K562 (cell line): ENCODE results near the gene LUC7L3. TPM values are rescaled to one million over a fixed set of nuclear protein-coding genes. Genes with fewer than 3 reads are reported as not detected.

ENCODE experiments used
- ATAC-seq: fragments of 200-7000 bp; cut with Tn5 transposase; 3 replicates; pipeline ENCODE4 v1.9.1; 2020; ENCODE audit warnings: moderate library complexity
- BruUV-seq: library from RNA; stranded (reverse); fragments of 400-500 nt; replicated peaks from 2 replicates; lab custom pipeline; 2021; lab: Mats Ljungman, UMichigan
- CTCF ChIA-PET: fragments of 300-600 bp; formaldehyde crosslinking; extraction: SDS; loops from one replicate; lab custom pipeline; 2021; ENCODE audit warnings: low intra/inter-chr PET ratio; lab: Yijun Ruan, JAX
- POLR2A ChIA-PET: fragments of 300-600, 350-650 bp; sonication (Branson Sonifier 250); formaldehyde crosslinking; extraction: SDS; loops from one replicate; lab custom pipeline; 2021; ENCODE audit warnings: antibody characterized with exemption, inconsistent platforms; lab: Yijun Ruan, JAX
- DNase-seq, 4 experiments: peaks; one replicate each; pipeline versions ENCODE4 v3.0.0 to v3.0.0-alpha.2; 2011 to 2018; ENCODE audit warnings: low spot score in 3 of 4, mixed read lengths in 3 of 4; ENCODE audit errors: extremely low read depth in 1 of 4
- FAIRE-seq: peaks from 2 replicates; lab custom pipeline; 2011; peaks lifted over from hg19 to GRCh38; lab: Jason Lieb, UNC
- H2AFZ ChIP-seq: 2 replicates; pipeline ENCODE4 v1.6.0; 2011; ENCODE audit warnings: low read depth, low read length, control low read depth, inconsistent platforms
- H3K27ac ChIP-seq: fragments of 200-600 bp; 3 replicates; pipeline ENCODE4 v1.8.0; 2011; ENCODE audit warnings: low read depth, mild to moderate bottlenecking, control low read depth, inconsistent platforms, low read length, moderate library complexity, mixed read lengths; ENCODE audit errors: extremely low read depth
- H3K27me3 ChIP-seq, 2 experiments: fragments of 300-600 bp in 1 of 2; 2 replicates in 1 of 2; 3 replicates in 1 of 2; pipeline versions ENCODE4 v1.6.0 to v1.8.0; 2011; ENCODE audit warnings: inconsistent platforms in 2 of 2, low read length in 2 of 2, mild to moderate bottlenecking in 1 of 2, mixed read lengths in 1 of 2, moderate library complexity in 1 of 2; ENCODE audit not compliant: control insufficient read depth in 2 of 2, insufficient read depth in 2 of 2
- H3K36me3 ChIP-seq: fragments of 300-600 bp; 3 replicates; pipeline ENCODE4 v1.8.0; 2011; ENCODE audit warnings: mild to moderate bottlenecking, low read length, inconsistent platforms; ENCODE audit not compliant: control insufficient read depth, insufficient read depth
- H3K4me1 ChIP-seq, 2 experiments: fragments of 200-600 bp in 1 of 2; replicated peaks in 1 of 2; 2 replicates in 1 of 2; 3 replicates in 1 of 2; pipeline versions ENCODE4 v1.5.1 to v1.8.0; 2011; ENCODE audit warnings: inconsistent platforms in 2 of 2, low read length in 2 of 2, mild to moderate bottlenecking in 1 of 2, mixed read lengths in 1 of 2, moderate library complexity in 1 of 2; ENCODE audit not compliant: control insufficient read depth in 2 of 2, insufficient read depth in 2 of 2
- H3K4me2 ChIP-seq: 2 replicates; pipeline ENCODE4 v1.6.1; 2011; ENCODE audit warnings: low read length, control low read depth, inconsistent platforms, mixed read lengths; ENCODE audit not compliant: insufficient read depth
- H3K4me3 ChIP-seq: fragments of 200-600 bp; sonication (generic), shearing (Covaris generic); 2 replicates; pipeline ENCODE4 v1.5.1; 2016; ENCODE audit warnings: control low read depth, inconsistent platforms
- H3K79me2 ChIP-seq: fragments of 200-600 bp; 3 replicates; pipeline ENCODE4 v1.8.0; 2011; ENCODE audit warnings: low read length, inconsistent platforms; ENCODE audit not compliant: control insufficient read depth, insufficient read depth
- H3K9ac ChIP-seq, 2 experiments: 2 replicates each; pipeline versions ENCODE4 v1.6.0 to v1.6.1; 2011; ENCODE audit warnings: low read depth in 2 of 2, low read length in 2 of 2, control low read depth in 1 of 2, inconsistent platforms in 1 of 2, mild to moderate bottlenecking in 1 of 2, mixed read lengths in 1 of 2; ENCODE audit not compliant: insufficient read depth in 1 of 2
- H3K9me1 ChIP-seq: one replicate; pipeline ENCODE4 v1.6.0; 2011; ENCODE audit warnings: inconsistent platforms, mild to moderate bottlenecking, low read length, moderate library complexity; ENCODE audit not compliant: control insufficient read depth, insufficient read depth
- H3K9me3 ChIP-seq: replicated peaks from 2 replicates; pipeline ENCODE4 v1.5.1; 2011; ENCODE audit warnings: low read depth, low read length, inconsistent platforms; ENCODE audit not compliant: control insufficient read depth, insufficient read depth
- H4K20me1 ChIP-seq: replicated peaks from 2 replicates; pipeline ENCODE4 v1.6.1; 2011; ENCODE audit warnings: low read length, inconsistent platforms, mixed read lengths; ENCODE audit not compliant: control insufficient read depth, insufficient read depth
- EP400 ChIP-seq: fragments of 450-650 bp; IDR thresholded peaks from 2 replicates; pipeline ENCODE4 v1.6.1; 2017; ENCODE audit warnings: antibody characterized with exemption, mild to moderate bottlenecking, moderate library complexity
- ETV5 ChIP-seq: sonication (generic); formaldehyde crosslinking; IDR thresholded peaks from 2 replicates; pipeline ENCODE4 v1.4.0; 2020; ENCODE audit warnings: low read depth, mild to moderate bottlenecking, missing genetic modification reagents
- GTF2F1 ChIP-seq: IDR thresholded peaks from 2 replicates; pipeline ENCODE4 v1.6.1; 2011; ENCODE audit warnings: low read depth, low read length, improper control_type of control experiment
- HNRNPL ChIP-seq: fragments of 200-400 bp; formaldehyde crosslinking; IDR thresholded peaks from 2 replicates; pipeline ENCODE4 v1.6.1; 2017; ENCODE audit warnings: low read depth, mild to moderate bottlenecking, low read length
- MCM2 ChIP-seq: fragments of 450-650 bp; IDR thresholded peaks from 2 replicates; pipeline ENCODE4 v1.6.1; 2017; ENCODE audit warnings: low read depth, mild to moderate bottlenecking
- OTX1 ChIP-seq: fragments of 450-650 bp; formaldehyde crosslinking; IDR thresholded peaks from 2 replicates; pipeline ENCODE4 v1.4.0; 2022; ENCODE audit warnings: mild to moderate bottlenecking
- RBM25 ChIP-seq: fragments of 200-400 bp; formaldehyde crosslinking; IDR thresholded peaks from 2 replicates; pipeline ENCODE4 v1.6.1; 2018; ENCODE audit warnings: low read length, low read depth, moderate library complexity; ENCODE audit not compliant: severe bottlenecking
- USF1 ChIP-seq: sonication (generic); formaldehyde crosslinking; IDR thresholded peaks from 2 replicates; pipeline ENCODE4 v1.9.0; 2022; ENCODE audit warnings: mild to moderate bottlenecking, missing genetic modification reagents
- ZBTB49 ChIP-seq: sonication (generic); formaldehyde crosslinking; IDR thresholded peaks from 2 replicates; pipeline ENCODE4 v1.8.0; 2022; ENCODE audit warnings: missing genetic modification reagents, mild to moderate bottlenecking, borderline replicate concordance
- ZNF41 ChIP-seq: fragments of 250-450 bp; sonication (Bioruptor Pico); conservative IDR thresholded peaks from 2 replicates; pipeline ENCODE4 v1.4.0; 2020; ENCODE audit warnings: mild to moderate bottlenecking
- WGBS: fragments of 100-300 bp; shearing (Covaris generic); methylation state at CpG from one replicate; pipeline ENCODE4 v1.1.6; 2016; ENCODE audit warnings: low coverage, mixed read lengths; ENCODE audit not compliant: insufficient coverage; ENCODE audit errors: missing lambda C conversion rate; 5-methylcytosine and 5-hydroxymethylcytosine counted together
- in situ Hi-C: fragments of 300-500 bp; cut with MboI; formaldehyde crosslinking; loops from 4 replicates; pipeline ENCODE4 v1.15.0; 2018; ENCODE audit warnings: inconsistent platforms, mixed read lengths
- intact Hi-C: fragments of 100-400 bp; cut with micrococcal nuclease; formaldehyde crosslinking; loops from 2 replicates; pipeline ENCODE4 v1.14.2; 2022
- polyA plus RNA-seq, 8 experiments: library from polyadenylated mRNA; depleted of rRNA in 4 of 8; stranded (reverse) in 5 of 8; unstranded in 3 of 8; fragments of >200 nt; fragmentation: Nextera tagmentation in 2 of 8; fragmentation: Illumina TruSeq in 1 of 8; extraction: Ambion mirVana in 2 of 8; extraction: Trizol in 1 of 8; gene quantifications; 2 replicates each; pipeline versions ENCODE4 v1.2.1 to v1.2.3, GENCODE V29; 2011 to 2014; ENCODE audit warnings: inconsistent platforms in 1 of 8, missing spikeins in 1 of 8
- total RNA-seq, 7 experiments: library from RNA; depleted of rRNA in 6 of 7; stranded (reverse); fragments of >200 nt in 6 of 7; fragmentation: Illumina TruSeq in 2 of 7; extraction: Trizol in 2 of 7; gene quantifications; 2 replicates each; pipeline versions ENCODE4 v1.2.1 to v1.2.3, GENCODE V29; 2011 to 2021; ENCODE audit warnings: low replicate concordance in 1 of 7
- TF ChIP-seq, protein P1 (sequence below): fragments of 250-450 bp; sonication (Bioruptor Pico); IDR thresholded peaks from 2 replicates; pipeline ENCODE4 v1.9.0; 2021; ENCODE audit warnings: mild to moderate bottlenecking, inconsistent platforms

The LUC7L3 gene
- total and polyA plus RNA-seq, 9 of the 15 experiments (the other 6 are each of a cell fraction or from before 2014, with no cell fraction given), result 80.8 to 284 (median 127) TPM

GRCh38 chr17:50768346-50768761, 49.0 kb downstream of the LUC7L3 start:
- H3K27me3 ChIP-seq, result no peaks in the 10 kb centered on the region
- H3K36me3 ChIP-seq, result no peaks in the 10 kb centered on the region
- CTCF ChIA-PET, result no interaction called here
- H3K79me2 ChIP-seq, result no peaks in the 10 kb centered on the region
- no peaks in the 10 kb centered on the region for H3K9me3 ChIP-seq
- H3K9ac ChIP-seq, result peak overlapping the region in 1 of 2 experiments; percentile 55; a peak in 1 of 4 replicates
- no peak overlapping the region for H3K4me3 ChIP-seq
- H3K4me1 ChIP-seq, result peaks cover 5 to 6% of the 10 kb centered on the region in 2 experiments; a peak in 3 of 5 replicates
- TF ChIP-seq EP400, result no peak
- peak; percentile 48; the same call in 1 of the 2 replicates for TF ChIP-seq USF1 (CRISPR knock-in tag)
- POLR2A ChIA-PET, result interaction anchor here (0.6 to 1.1 kb wide), 2 partner anchors 11 to 336 kb away, joined by 3 read pairs; no protein-coding TSS in a partner anchor
- peak in 1 of 4 experiments; percentile 5 for DNase-seq
- no peak overlapping the region for H2AFZ ChIP-seq
- no peaks in the 10 kb centered on the region for H3K9me1 ChIP-seq
- in situ Hi-C loops, result no loop called here
- intact Hi-C loops, result no loop called here
- BruUV-seq, result no TSS peak
- no peak overlapping the region for H3K4me2 ChIP-seq
- 49% methylated on average over 7 of the region's 7 CpGs for WGBS
- H4K20me1 ChIP-seq, result no peaks in the 10 kb centered on the region
- H3K27ac ChIP-seq, result no peak overlapping the region
- no peak for ATAC-seq
- FAIRE-seq, result no peak

DNA sequence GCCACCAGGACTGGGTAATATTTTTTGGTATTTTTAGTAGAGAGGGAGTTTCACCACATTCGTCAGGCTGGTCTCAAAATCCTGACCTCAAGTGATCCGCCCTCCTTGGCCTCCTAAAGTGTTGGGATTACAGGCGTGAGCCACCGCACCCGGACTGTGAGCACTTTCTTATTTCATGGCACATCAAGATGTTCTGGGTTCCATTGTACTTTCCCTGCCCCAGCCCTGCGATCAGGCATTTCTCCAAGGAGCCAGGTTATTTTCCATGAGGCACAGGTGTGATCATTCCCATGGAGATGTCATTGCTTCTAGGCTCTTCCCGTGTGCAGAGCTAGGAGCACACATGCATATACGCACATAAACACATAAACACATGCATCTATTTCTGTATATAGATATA, 50.5 kb downstream of the LUC7L3 start:
- H4K20me1 ChIP-seq, result no peaks in the 10 kb centered on the region
- no peaks in the 10 kb centered on the region for H3K9me1 ChIP-seq
- no peak overlapping the region for H3K27ac ChIP-seq
- H3K9ac ChIP-seq, result no peak overlapping the region
- H3K27me3 ChIP-seq, result no peaks in the 10 kb centered on the region
- TF ChIP-seq GTF2F1 (no peak), HNRNPL (no peak), ZBTB49 (CRISPR knock-in tag) (no peak), ZNF41 (CRISPR knock-in tag) (no peak), ETV5 (CRISPR knock-in tag) (no peak), RBM25 (no peak), OTX1 (CRISPR knock-in tag) (no peak), MCM2 (no peak)
- TF ChIP-seq, protein P1, sequence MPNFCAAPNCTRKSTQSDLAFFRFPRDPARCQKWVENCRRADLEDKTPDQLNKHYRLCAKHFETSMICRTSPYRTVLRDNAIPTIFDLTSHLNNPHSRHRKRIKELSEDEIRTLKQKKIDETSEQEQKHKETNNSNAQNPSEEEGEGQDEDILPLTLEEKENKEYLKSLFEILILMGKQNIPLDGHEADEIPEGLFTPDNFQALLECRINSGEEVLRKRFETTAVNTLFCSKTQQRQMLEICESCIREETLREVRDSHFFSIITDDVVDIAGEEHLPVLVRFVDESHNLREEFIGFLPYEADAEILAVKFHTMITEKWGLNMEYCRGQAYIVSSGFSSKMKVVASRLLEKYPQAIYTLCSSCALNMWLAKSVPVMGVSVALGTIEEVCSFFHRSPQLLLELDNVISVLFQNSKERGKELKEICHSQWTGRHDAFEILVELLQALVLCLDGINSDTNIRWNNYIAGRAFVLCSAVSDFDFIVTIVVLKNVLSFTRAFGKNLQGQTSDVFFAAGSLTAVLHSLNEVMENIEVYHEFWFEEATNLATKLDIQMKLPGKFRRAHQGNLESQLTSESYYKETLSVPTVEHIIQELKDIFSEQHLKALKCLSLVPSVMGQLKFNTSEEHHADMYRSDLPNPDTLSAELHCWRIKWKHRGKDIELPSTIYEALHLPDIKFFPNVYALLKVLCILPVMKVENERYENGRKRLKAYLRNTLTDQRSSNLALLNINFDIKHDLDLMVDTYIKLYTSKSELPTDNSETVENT (CRISPR knock-in tag), result no peak
- ATAC-seq (no peak), FAIRE-seq (no peak), DNase-seq (no peak)
- 60% methylated on average over 8 of the region's 8 CpGs for WGBS
- H3K79me2 ChIP-seq, result no peaks in the 10 kb centered on the region
- H3K9me3 ChIP-seq, result no peaks in the 10 kb centered on the region
- intact Hi-C loops, result no loop called here
- CTCF ChIA-PET, result no interaction called here
- H3K36me3 ChIP-seq, result no peaks in the 10 kb centered on the region
- no peak overlapping the region for H3K4me3 ChIP-seq
- BruUV-seq, result no TSS peak
- no peak overlapping the region for H2AFZ ChIP-seq
- in situ Hi-C loops, result no loop called here
- POLR2A ChIA-PET, result interaction anchor here (0.6 kb wide), 1 partner anchor 15 kb away, joined by 3 read pairs; no protein-coding TSS in a partner anchor
- H3K4me1 ChIP-seq, result peaks cover 0 to 5% of the 10 kb centered on the region in 2 experiments; a peak in 2 of 5 replicates
- no peak overlapping the region for H3K4me2 ChIP-seq
